ENCODE results near the gene SMARCAL1. TPM values are rescaled to one million over a fixed set of nuclear protein-coding genes. Genes with fewer than 3 reads are reported as not detected.

The SMARCAL1 gene
- total and polyA plus RNA-seq, 8 donors: 5.8 to 152 (median 18.3) TPM

DNA sequence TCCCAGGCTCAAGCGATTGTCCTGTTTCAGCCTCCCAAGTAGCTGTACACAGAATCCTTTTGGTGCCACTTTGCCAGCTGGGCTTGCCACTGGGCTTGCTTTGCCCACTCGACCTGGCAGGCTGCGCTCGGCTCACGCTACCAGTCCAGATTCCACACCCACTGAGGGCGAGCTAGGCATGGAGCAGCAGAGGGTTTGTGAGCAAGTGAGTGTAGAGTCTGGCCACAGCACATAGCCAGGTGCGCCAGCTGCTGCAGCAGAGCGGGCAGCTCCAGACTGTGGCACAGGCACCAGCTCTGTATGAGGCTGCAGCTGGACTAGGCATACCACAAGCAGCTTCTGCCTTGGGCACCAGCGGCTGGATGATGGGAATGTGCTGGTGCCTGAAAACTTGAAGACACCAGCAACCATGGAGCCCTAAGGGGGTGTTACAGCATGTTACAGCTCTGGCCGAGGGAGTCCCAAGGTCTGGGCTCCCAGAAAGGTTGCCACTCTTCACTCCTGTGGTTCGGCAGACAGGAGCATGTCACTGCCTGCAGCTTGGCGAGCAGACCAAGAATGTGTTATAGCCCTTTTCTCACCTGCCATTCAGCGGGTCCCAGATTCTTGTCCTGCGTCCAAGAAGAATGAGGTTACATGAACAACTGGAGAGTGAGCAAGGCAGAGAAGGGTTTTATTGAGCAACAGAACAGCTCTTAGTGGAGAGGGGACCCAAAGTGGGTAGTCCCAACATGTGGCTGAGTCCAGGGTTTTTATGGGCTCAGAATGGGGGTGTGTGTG is 12.9 kb downstream of the SMARCAL1 start:
- no peak overlapping the region for H3K4me3 ChIP-seq
- H3K4me1 ChIP-seq: no peaks in the 10 kb centered on the region
- no peaks in the 10 kb centered on the region for H3K27me3 ChIP-seq
- DNase-seq: no peak
- no peak overlapping the region for H3K27ac ChIP-seq
- peaks cover 49 to 100% (median 99%) of the 10 kb centered on the region in 4 donors for H3K36me3 ChIP-seq
- intact Hi-C loops (cut with DNase I; ENCODE audit: low total_unique reads): no loop called here
- 95 to 99% (median 97%) methylated on average over 9 to 14 of the region's 14 CpGs for WGBS, 5 donors
- no peaks in the 10 kb centered on the region for H3K9me3 ChIP-seq
- TF ChIP-seq, protein P1, sequence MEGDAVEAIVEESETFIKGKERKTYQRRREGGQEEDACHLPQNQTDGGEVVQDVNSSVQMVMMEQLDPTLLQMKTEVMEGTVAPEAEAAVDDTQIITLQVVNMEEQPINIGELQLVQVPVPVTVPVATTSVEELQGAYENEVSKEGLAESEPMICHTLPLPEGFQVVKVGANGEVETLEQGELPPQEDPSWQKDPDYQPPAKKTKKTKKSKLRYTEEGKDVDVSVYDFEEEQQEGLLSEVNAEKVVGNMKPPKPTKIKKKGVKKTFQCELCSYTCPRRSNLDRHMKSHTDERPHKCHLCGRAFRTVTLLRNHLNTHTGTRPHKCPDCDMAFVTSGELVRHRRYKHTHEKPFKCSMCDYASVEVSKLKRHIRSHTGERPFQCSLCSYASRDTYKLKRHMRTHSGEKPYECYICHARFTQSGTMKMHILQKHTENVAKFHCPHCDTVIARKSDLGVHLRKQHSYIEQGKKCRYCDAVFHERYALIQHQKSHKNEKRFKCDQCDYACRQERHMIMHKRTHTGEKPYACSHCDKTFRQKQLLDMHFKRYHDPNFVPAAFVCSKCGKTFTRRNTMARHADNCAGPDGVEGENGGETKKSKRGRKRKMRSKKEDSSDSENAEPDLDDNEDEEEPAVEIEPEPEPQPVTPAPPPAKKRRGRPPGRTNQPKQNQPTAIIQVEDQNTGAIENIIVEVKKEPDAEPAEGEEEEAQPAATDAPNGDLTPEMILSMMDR (IDR thresholded peaks at IDR 0.05): no peak

DNA sequence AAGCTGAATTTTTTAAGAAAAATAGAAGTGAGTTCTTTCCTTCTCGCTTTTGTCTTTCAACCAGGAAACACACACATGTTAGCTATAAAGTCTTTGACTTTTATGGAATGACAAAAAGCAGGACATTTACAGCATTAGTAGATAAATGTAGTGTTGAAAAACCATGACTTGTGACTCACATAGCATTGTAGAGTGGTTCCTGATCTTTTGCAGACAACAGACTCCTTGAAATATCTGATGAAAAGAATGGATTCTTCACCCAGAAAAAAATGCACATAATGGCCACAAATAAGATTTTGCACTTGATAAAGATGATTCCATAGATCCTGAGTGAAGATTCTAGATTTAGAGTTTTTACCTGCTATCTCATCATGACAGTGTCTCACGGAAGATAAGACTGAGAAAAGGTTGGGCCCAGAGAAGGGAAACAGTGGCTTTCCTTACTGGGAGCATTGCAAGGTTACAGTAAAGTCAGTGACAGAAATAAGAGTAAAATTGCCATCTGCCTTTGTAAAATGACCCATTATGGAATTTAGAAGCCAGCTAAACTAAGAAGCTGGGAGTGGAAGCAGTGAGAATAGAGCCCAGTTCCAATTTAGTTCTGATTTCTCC is 14.0 kb downstream of the SMARCAL1 start:
- TF ChIP-seq EP300 (IDR thresholded peaks at IDR 0.05): no peak
- no peak for TF ChIP-seq POLR2AphosphoS5 (IDR thresholded peaks at IDR 0.05)
- TF ChIP-seq, protein P1 (IDR thresholded peaks at IDR 0.05): no peak
- no peak for TF ChIP-seq POLR2A (IDR thresholded peaks at IDR 0.05)
- H3K27ac ChIP-seq: no peak overlapping the region
- intact Hi-C loops (cut with DNase I; ENCODE audit: low total_unique reads): no loop called here
- no peak for DNase-seq
- no peaks in the 10 kb centered on the region for H3K27me3 ChIP-seq
- no peaks in the 10 kb centered on the region for H3K9me3 ChIP-seq
- peaks cover 56 to 100% (median 99%) of the 10 kb centered on the region in 4 donors for H3K36me3 ChIP-seq
- H3K4me1 ChIP-seq: no peaks in the 10 kb centered on the region
- 88 to 96% (median 96%) methylated on average over 2 of the region's 2 CpGs for WGBS, 5 donors
- H3K4me3 ChIP-seq: no peak overlapping the region

DNA sequence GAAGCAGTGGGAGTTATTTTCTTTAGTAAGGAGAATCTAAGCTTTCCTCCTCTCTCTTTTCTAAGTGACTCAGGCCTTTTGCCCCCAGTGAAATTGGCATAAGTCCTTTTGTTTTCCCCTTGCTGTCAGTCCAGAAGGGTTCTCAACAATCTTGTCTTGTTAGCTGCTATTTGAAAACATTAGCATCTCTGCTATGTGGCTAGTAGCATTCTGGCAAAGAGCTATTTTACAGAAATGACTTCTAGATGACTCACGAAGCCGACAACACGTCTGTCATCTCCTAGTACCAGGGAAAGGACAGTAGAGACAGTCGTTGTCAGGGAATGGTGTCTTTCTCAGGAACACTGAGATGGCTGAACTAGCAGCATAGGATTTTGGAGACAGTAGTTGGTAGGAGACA is 14.7 kb downstream of the SMARCAL1 start:
- 74 to 93% (median 85%) methylated on average over 4 of the region's 4 CpGs for WGBS, 5 donors
- Histone ChIP-seq H3K4me3 (no peak overlapping the region), H3K4me1 (no peaks in the 10 kb centered on the region), H3K9me3 (no peaks in the 10 kb centered on the region), H3K27me3 (no peaks in the 10 kb centered on the region), H3K36me3 (peaks cover 63 to 100% (median 99%) of the 10 kb centered on the region in 4 donors), H3K27ac (no peak overlapping the region)
- no peak for DNase-seq
- TF ChIP-seq, protein P1 (IDR thresholded peaks at IDR 0.05): no peak
- TF ChIP-seq EP300 (IDR thresholded peaks at IDR 0.05) (no peak), POLR2AphosphoS5 (IDR thresholded peaks at IDR 0.05) (no peak), POLR2A (IDR thresholded peaks at IDR 0.05) (no peak)
- intact Hi-C loops (cut with DNase I; ENCODE audit: low total_unique reads): no loop called here

DNA sequence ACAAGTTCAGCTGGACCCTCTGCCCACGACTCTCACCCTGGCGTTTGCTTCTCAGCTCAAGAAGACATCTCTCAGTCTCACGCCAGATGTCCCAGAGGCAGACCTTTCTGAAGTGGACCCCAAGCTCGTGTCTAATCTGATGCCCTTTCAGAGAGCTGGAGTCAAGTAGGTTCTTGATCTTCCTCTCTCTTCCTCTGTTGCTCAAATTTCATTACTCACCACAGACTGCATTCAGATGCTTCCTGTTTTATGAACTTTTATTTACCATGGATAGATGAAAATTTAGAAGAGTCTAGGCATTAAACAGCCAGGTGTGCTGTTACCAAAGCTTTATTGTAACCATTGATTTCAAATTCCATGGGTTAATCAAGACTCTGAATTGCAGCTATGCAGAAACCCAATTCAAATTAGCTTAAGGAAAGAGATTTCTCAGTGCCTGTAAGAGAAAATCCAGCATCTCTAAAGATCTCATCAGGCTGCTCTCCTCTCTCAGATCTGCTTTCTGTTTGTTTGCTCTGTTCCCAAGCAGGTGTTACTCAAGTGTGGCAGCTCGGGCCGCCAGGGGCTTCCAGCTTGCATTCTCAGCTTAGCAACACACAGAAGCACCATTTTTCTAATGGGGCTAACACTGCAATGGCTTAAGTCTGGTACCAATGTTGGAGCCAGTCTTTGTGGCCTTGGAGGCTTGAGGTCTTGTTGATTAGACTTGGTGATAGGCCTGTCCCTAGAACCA is 16.5 kb downstream of the SMARCAL1 start:
- no peak for DNase-seq
- Histone ChIP-seq H3K4me1 (no peaks in the 10 kb centered on the region), H3K36me3 (peaks cover 65 to 100% (median 99%) of the 10 kb centered on the region in 4 donors), H3K4me3 (no peak overlapping the region), H3K9me3 (no peaks in the 10 kb centered on the region), H3K27ac (no peak overlapping the region), H3K27me3 (no peaks in the 10 kb centered on the region)
- TF ChIP-seq, protein P1 (IDR thresholded peaks at IDR 0.05): no peak
- TF ChIP-seq POLR2A (IDR thresholded peaks at IDR 0.05): no peak
- TF ChIP-seq POLR2AphosphoS5 (IDR thresholded peaks at IDR 0.05): no peak
- TF ChIP-seq EP300 (IDR thresholded peaks at IDR 0.05): no peak
- intact Hi-C loops (cut with DNase I; ENCODE audit: low total_unique reads): no loop called here
- WGBS, 5 donors: 78 to 84% (median 83%) methylated on average over 6 of the region's 6 CpGs
